ENCODE results near the gene GSPT1.

GSPT1 gene

GRCh38 chr16:11913425-11914079 lies 2.2 kb downstream of the GSPT1 start:
- DNase-seq (ENCODE audit: low spot score): no peak

- DNase-seq (ENCODE audit: low spot score): no peak
Measured at GRCh38 chr16:11909653-11910545, 5.9 kb downstream of the GSPT1 start.

DNA sequence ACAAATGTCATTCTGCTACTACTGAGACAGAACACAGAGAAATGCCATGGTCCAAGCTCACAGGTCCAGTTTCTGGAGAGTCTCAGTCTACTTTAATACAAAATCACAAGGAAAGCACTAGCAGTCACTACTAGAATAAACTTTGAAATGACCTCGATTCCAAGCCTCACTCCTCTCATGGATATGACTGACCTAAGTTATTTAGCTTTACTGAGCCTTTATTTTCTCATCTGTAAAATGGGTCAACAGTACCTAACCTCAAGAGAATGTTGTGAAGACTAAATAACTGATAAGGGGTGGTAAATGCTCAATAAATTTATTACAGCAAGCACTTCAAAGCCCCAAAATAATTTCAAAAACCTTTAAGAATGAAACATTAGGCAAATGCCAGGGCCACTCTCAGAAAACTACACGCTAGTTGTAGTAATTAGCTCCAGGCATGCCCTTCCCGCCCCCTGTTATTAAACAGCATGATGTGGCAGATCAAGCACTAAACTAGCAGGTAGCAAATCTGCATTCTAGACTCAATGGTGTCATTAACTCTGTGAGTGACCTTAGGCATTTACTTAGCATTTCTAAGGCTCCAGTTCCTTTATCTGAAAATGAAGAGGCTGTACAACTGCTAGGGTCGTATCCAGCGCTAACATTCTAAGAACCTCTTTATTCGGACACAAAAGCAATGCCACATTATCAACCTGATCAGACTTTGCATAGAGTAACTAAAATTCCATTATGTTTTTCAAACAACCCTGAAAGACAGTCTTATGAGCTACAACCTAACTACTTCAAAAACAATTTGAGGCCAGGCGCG lies 8.4 kb downstream of the GSPT1 start:
- DNase-seq (ENCODE audit: low spot score): no peak

DNA sequence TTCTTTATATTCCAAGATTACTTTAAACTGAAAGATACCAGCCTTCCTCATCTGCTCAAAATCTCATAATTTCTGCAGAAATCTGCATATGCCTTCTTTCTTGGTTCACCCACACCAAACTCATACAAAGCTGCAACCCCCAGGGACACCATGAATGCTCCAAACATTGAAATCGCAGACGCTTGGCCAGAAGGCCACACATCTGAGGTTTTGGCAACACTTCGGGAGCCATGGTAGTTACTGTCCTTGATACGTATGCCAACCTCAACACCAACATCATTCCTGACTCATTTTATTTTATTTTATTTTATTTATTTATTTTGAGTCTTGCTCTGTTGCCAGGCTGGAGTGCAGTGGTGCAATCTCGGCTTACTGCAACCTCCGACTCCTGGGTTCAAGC lies 11.8 kb downstream of the GSPT1 start:
- no peak for DNase-seq (ENCODE audit: low spot score)

- DNase-seq (ENCODE audit: low spot score): no peak
Measured at GRCh38 chr16:11901091-11901490, 14.7 kb downstream of the GSPT1 start.

- DNase-seq (ENCODE audit: low spot score): no peak
Measured at GRCh38 chr16:11896486-11897176, 19.1 kb downstream of the GSPT1 start.

- no peak for DNase-seq (ENCODE audit: low spot score)
Measured at GRCh38 chr16:11893571-11893970, 22.2 kb downstream of the GSPT1 start.

GRCh38 chr16:11892761-11893160 lies 23.0 kb downstream of the GSPT1 start:
- DNase-seq (ENCODE audit: low spot score): no peak

- DNase-seq (ENCODE audit: low spot score): no peak
Measured at GRCh38 chr16:11890231-11890965, 25.4 kb downstream of the GSPT1 start.

DNA sequence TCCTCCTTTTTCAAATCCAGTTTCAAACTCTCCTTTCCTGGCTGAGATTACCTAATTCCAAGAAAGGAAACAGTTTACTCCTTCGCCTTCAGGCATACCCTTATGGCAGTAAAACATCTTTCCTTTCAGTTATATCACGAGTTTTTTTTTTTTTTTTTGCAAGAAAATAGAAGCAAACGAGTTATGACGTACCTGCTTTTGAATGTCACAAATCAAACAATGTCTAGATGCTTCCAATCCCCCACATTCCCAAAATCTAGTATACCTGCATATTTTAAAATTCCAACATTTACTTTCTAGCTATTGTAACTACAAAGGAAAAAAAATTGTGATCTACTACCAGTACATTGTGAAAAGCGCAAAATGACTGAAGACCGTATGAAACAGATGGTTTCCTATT lies 28.9 kb downstream of the GSPT1 start:
- no peak for DNase-seq (ENCODE audit: low spot score)

DNA sequence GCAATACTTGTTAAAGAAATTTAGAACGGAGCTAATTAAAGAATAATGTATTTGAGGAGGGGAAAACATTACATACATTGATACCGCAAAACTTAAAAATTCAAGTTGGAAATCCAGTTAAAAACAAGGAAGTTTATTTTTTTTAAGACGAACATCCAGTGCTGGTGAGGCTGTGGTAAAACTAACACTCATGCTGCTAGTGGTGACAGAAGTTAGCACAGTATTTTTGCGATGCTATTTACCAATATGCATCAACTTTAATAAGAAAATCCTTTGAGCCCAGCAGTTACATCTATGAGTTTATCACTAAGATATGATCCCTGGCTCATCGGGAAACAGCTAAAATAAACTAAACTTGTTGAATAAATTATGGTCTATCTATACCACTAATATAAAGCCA lies 31.7 kb downstream of the GSPT1 start:
- no peak for DNase-seq (ENCODE audit: low spot score)

GRCh38 chr16:11880007-11880406 lies 35.7 kb downstream of the GSPT1 start:
- DNase-seq (ENCODE audit: low spot score): no peak

- no peak for DNase-seq (ENCODE audit: low spot score)
Measured at GRCh38 chr16:11877374-11877773, 38.4 kb downstream of the GSPT1 start.

- no peak for DNase-seq (ENCODE audit: low spot score)
Measured at GRCh38 chr16:11876306-11876705, 39.5 kb downstream of the GSPT1 start.

DNA sequence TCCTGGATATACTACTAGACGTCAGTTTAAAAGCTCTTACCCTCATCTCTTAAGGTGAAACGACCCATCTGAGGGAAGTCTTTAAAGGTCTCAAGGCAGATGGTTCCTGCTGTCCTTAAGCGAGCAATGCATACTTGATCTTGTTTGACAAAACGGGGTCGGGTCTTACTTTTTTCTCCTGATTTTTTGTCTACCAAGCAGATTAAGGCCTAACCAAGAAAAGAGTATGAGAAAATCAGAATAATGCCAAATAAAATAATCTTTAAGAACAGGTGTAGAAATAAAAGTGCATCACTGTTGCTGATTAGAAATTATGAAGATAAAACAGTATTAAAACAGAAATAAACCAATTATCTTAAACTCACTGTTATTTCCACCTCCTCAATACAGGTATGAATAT lies 40.0 kb downstream of the GSPT1 start:
- no peak for DNase-seq (ENCODE audit: low spot score)

GRCh38 chr16:11871193-11871592 lies 44.6 kb downstream of the GSPT1 start:
- DNase-seq (ENCODE audit: low spot score): no peak

GRCh38 chr16:11870399-11870798 lies 45.4 kb downstream of the GSPT1 start:
- DNase-seq (ENCODE audit: low spot score): no peak

DNA sequence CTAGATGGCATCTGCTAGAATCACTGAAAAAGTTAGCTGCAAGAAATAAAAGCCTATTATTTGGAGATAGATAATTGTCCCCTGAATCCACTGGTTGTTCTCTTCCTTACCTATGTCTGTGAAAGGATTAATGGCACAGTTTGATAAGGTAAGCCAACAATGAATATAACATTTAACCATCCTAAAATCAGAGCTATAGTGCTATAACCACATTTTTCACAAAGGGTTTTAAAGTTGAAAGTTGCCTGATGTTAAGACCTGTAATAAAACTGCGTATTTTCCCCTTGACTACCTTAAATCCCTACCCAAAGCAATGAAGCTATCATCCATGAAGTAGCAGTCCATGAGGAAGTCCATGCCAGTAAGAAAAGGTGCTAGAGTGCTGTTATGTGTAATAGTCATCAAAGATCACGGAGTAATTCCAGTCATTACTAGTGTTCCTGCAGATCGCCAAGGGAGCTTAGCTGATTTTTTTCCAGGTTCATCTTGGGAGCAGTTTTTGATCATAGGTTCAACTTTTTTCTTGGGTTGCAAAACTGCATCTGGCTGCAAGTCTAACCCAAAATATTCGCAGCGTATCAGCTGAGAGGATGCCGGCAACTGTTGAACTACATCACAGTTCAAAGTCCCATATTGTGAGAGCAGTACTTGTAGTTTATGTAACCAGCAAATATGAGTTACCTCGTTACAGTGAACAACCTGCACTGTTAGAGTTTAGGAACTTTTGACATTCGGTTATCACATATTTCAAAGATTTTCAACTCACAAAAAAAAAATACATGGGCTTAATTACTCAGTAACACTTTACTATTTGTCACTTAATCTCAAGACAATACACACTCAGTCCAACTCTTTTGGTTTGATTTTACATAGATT lies 46.2 kb downstream of the GSPT1 start:
- DNase-seq (ENCODE audit: low spot score): no peak

GRCh38 chr16:11868412-11868980 lies 47.3 kb downstream of the GSPT1 start:
- DNase-seq (ENCODE audit: low spot score): no peak

GRCh38 chr16:11862489-11862888 lies 53.3 kb downstream of the GSPT1 start:
- no peak for DNase-seq (ENCODE audit: low spot score)
